ENCODE measurements around the gene LIN7C. TPM values are rescaled to one million over a fixed set of nuclear protein-coding genes. Genes with fewer than 3 reads are reported as not detected.
"Not testable (repeated sequence)": the region's sequence is repeated elsewhere in the genome, so short reads cannot be mapped to it uniquely, and the experiment has no call there.

The LIN7C gene
- total RNA-seq, 1 donor from 2014 or later, result 27.8 TPM

- intact Hi-C loops (cut with micrococcal nuclease), result no loop called here
Measured at GRCh38 chr11:27451244-27451965, 55.2 kb downstream of the LIN7C start.

- intact Hi-C loops (cut with micrococcal nuclease), result not testable (repeated sequence)
Measured at GRCh38 chr11:27448184-27448540, 58.4 kb downstream of the LIN7C start.

GRCh38 chr11:27447288-27448183 is 59.0 kb downstream of the LIN7C start:
- intact Hi-C loops (cut with micrococcal nuclease), result no loop called here

GRCh38 chr11:27445625-27446024 is 60.9 kb downstream of the LIN7C start:
- intact Hi-C loops (cut with micrococcal nuclease), result no loop called here

GRCh38 chr11:27444801-27445215 is 61.8 kb downstream of the LIN7C start:
- intact Hi-C loops (cut with micrococcal nuclease), result no loop called here

Other genes with a start within 250 kb of the LIN7C start
- 7.8 and 9.5 TPM in 2 replicates for gene CCDC34, start 143.6 kb downstream of the LIN7C start, total RNA-seq
- gene LGR4, start 34.0 kb downstream of the LIN7C start, total RNA-seq, result not detected in 2 replicates
- not detected in 2 replicates for gene BDNF, start 193.7 kb upstream of the LIN7C start, total RNA-seq